Pons (tissue), 1 donor: ENCODE data around the gene CCDC85A.

Experiments used
- DNase-seq: peaks from one replicate; pipeline ENCODE4 v3.0.0-alpha.2; 2016; ENCODE audit warnings: low spot score

The CCDC85A gene

DNA sequence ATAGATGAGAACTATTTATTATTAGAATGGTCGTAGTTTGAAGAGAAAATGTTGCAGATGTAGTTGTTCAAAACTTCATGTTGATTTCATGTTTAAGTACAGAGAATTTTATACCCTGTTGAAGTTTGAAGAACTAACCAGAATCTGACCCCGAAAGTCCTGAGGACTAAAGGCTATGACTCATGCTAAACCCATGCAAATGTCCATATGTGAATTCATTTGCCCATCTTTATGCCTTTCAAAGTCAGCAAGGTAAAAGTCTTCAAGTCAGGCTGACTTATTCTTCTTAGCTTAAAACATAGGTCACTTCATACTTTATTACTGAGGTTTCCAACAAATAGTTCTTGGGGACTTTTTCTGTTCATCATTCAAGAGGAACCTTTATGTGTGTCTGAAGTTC, 185.5 kb downstream of the CCDC85A start:
- no peak for DNase-seq

DNA sequence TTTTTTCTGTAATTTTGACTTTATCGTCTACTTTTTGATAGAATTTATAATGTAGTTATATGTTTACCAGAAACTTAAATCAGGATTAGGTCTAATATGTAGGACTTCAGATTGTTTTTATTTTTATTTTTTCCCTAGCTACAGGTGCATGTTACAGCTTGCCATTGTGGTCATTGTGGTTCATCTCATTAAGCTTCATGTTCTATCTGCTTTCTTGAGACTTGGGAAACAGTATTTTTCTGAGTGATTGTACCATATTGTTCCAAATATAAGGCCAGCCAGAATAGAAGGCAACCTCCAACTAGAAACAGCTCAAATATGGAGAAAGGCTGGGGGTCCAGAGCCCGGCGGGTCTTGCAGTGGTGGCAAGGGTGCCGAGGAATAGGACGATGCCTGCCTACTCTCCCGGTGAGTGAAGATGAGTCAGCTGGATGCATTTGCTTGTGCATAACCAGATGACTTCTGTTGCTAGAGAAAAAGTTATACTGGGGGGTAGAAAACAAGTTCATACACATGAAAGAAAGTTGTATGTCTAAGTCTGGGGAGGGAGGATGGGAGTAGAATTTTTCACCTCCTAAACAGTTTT, 188.4 kb downstream of the CCDC85A start:
- no peak for DNase-seq

DNA sequence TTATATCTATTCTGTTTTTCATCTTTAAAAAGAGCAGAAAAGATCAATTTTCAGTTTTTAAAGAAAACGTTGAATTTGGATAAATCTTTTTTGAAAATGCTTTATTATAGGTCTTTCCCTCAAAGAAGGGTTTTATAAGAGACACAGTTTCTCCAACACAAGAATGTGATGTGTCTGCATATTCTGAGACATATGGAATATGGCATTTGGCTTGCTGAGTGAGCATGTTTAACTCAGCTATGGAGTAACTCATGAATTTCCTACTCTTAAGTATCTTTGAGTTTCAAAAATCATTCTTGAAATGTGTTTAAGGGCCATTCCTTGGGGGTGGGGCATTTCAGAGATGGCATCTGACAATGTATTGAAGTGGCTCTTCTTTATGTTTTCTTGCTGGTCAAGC, 191.5 kb downstream of the CCDC85A start:
- DNase-seq = no peak

DNA sequence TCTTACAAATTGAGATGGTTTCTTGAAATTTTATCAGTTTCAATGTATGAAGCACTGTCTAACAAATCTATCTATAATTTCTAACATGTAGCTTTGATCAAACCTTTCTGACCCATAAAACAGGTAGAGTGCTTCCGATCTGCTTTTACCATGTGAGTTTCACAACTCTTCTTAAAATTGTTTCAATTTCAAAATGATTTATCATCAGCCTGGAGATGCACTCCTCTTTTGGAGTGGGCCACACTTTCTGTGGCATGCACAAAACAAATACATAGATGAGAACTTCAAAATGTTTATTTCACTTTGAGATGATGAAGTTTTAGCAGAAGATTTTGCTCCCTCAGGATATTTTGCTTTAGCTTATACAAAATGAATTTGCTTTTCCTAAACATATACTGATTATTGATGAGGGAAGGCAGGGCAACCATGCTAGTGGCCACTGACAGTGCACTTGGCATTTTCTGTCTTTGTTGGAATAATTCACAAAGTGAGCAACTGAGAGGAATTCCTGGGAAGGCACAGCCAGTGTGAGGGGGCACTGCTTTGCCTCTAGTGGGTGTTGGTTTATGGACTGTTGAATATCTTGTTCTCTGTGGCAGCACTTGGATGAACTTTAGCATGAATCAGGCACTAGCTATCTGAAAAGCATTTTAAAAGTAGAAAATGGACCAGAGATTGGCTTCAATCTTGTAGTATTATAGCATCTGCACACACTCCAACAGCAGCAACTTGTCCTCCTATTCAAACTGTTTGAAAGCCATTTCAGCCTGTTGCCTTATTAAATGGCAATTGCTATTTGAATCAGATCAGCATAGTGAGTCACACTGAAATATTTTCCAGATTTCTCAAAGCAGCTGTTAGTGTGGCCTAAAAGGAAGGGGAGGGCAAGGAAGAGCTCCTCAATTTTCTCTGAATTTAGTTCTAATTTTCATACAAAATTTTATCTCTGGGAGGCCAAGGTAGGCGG, 193.2 kb downstream of the CCDC85A start:
- DNase-seq = no peak

DNA sequence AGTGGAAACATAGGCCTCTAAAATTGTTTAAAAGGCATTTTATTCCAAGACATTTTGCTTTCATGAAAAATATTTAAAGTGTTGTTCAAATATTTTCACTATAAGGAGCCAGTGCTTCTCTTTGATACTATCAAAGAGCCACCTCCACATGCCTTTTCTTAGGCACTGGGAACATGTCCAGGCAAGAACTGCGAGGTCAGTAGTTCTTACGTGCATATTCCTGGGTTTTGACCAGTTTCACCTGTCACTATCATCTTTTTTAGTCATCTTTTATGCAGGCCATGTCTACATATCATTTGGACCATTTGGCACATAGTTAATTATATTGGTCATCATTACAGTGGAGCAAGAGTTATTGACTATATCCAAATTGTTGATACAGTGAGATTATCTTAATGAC, 195.3 kb downstream of the CCDC85A start:
- DNase-seq = no peak

- no peak for DNase-seq
These were observed 197.1 kb downstream of the CCDC85A start for GRCh38 chr2:56380861-56381260.

DNA sequence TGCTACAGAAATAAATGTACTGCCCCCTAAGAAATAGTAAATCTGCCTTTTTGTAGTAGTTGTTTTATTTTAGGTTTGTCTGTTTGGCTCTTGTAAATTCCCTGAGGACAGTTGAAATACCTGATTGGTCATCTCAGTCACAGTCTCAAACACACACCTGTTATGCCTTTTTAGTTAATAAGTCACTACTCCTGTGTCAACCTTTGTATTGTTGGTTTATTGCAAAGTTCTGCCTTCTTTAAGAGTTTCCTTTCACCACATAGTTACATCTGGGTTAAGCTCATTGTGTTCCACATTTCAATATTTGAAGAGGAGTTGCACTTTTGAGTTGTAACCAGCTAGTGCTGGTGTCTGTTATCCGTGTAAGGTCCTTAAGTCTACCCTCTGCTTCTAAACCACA, 198.7 kb downstream of the CCDC85A start:
- no peak for DNase-seq

DNA sequence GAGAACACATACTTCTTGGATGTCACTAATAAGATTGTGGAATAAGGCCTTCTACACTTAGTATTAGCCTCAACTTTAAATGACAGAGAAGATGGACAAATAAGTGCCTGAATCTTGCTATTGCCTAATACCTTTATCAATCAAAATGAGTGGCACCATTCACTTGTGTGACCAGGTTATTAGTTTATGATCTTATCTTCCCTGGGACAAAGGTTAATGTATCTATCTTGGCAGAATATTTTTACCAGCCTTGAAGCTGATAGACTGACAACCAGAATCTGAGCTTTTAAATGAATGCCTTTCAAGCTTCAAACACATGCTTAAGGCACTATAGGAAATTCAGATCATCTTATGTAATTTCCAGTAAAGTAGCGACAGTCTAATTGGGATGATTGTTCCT, 202.9 kb downstream of the CCDC85A start:
- DNase-seq = no peak

DNA sequence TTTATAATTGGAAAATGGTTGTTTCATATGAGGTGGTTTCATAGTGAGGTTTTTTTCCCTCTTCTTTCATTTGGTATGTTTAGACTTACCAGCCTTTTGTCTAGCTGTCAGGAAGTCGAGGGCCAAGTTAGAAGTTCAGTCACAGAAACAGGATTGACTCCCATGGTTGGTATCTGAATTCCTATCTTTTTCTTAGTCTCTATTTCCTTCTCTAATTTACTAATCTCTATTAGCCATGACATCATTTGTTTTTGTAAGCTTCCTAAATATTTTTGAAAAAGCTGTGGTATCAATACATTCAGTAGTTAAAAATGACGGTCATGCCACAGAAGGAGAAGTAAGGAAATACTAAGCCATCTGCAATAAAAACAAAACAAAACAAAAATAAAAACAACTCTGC, 206.9 kb downstream of the CCDC85A start:
- DNase-seq = no peak

- DNase-seq = no peak
These were observed 226.3 kb downstream of the CCDC85A start for GRCh38 chr2:56410140-56410539.

GRCh38 chr2:56416500-56417176, 232.8 kb downstream of the CCDC85A start:
- DNase-seq = no peak
